Mesothelial cell of epicardium (in vitro differentiated cells): Measurements from ENCODE around the gene ZNF160. TPM values are rescaled to one million over a fixed set of nuclear protein-coding genes. Genes with fewer than 3 reads are reported as not detected.
A peak's percentile ranks its signal among the peaks of the same experiment; 100 is the strongest.

Experiments used
- DNase-seq, 2 experiments: peaks; one replicate each; pipeline ENCODE4 v3.0.0; 2021; ENCODE audit warnings: low spot score in 2 of 2; ENCODE audit not compliant: unreplicated experiment in 2 of 2
- H3K27ac Mint-ChIP-seq: 2 replicates; pipeline ENCODE4 v1.8.0; 2021; ENCODE audit warnings: mixed read lengths
- H3K27me3 Mint-ChIP-seq: 2 replicates; pipeline ENCODE4 v1.8.0; 2021; ENCODE audit warnings: low read depth, mixed read lengths
- H3K36me3 Mint-ChIP-seq: 2 replicates; pipeline ENCODE4 v1.8.0; 2021; ENCODE audit warnings: mixed read lengths
- H3K4me1 Mint-ChIP-seq: 2 replicates; pipeline ENCODE4 v1.8.0; 2021; ENCODE audit warnings: mixed read lengths
- H3K4me3 Mint-ChIP-seq: 2 replicates; pipeline ENCODE4 v1.8.0; 2021; ENCODE audit warnings: mild to moderate bottlenecking, moderate library complexity, mixed read lengths
- H3K9me3 Mint-ChIP-seq: 2 replicates; pipeline ENCODE4 v1.8.0; 2021; ENCODE audit warnings: mixed read lengths
- CTCF ChIP-seq: fragments of 200-600 bp; sonication (generic); IDR thresholded peaks from one replicate; pipeline ENCODE4 v1.5.0; 2021; ENCODE audit warnings: antibody characterized with exemption; ENCODE audit not compliant: unreplicated experiment
- total RNA-seq: library from RNA; stranded (reverse); gene quantifications from 3 replicates; pipeline ENCODE4 v1.2.1, GENCODE V29; 2021

ZNF160 gene
- total RNA-seq, 1 donor from 2014 or later = 71.0 TPM

- H3K4me3 Mint-ChIP-seq = no peak overlapping the region
- H3K36me3 Mint-ChIP-seq = peaks cover 66% of the 10 kb centered on the region
- H3K9me3 Mint-ChIP-seq = peaks cover 19% of the 10 kb centered on the region
- no peak for TF ChIP-seq CTCF
- no peak overlapping the region for H3K27ac Mint-ChIP-seq
- peaks cover 2% of the 10 kb centered on the region for H3K4me1 Mint-ChIP-seq
- no peaks in the 10 kb centered on the region for H3K27me3 Mint-ChIP-seq
- no peak for DNase-seq
Measured at GRCh38 chr19:53085496-53085895, 17.7 kb downstream of the ZNF160 start.

- Mint-ChIP-seq H3K4me1 (peaks cover 2% of the 10 kb centered on the region), H3K27ac (no peak overlapping the region), H3K27me3 (no peaks in the 10 kb centered on the region), H3K9me3 (peaks cover 21% of the 10 kb centered on the region), H3K4me3 (no peak overlapping the region), H3K36me3 (peaks cover 64% of the 10 kb centered on the region)
- TF ChIP-seq CTCF = no peak
- no peak for DNase-seq
Measured at GRCh38 chr19:53082929-53083328, 20.3 kb downstream of the ZNF160 start.

- no peak overlapping the region for H3K4me3 Mint-ChIP-seq
- peaks cover 21% of the 10 kb centered on the region for H3K9me3 Mint-ChIP-seq
- no peak for DNase-seq
- no peak for TF ChIP-seq CTCF
- H3K27me3 Mint-ChIP-seq = no peaks in the 10 kb centered on the region
- no peak overlapping the region for H3K27ac Mint-ChIP-seq
- peaks cover 4% of the 10 kb centered on the region for H3K4me1 Mint-ChIP-seq
- H3K36me3 Mint-ChIP-seq = peaks cover 71% of the 10 kb centered on the region
Measured at GRCh38 chr19:53079313-53079924, 23.8 kb downstream of the ZNF160 start.

- H3K4me1 Mint-ChIP-seq = peaks cover 4% of the 10 kb centered on the region
- peaks cover 21% of the 10 kb centered on the region for H3K9me3 Mint-ChIP-seq
- H3K36me3 Mint-ChIP-seq = peaks cover 68% of the 10 kb centered on the region
- TF ChIP-seq CTCF = no peak
- no peak for DNase-seq
- H3K27me3 Mint-ChIP-seq = no peaks in the 10 kb centered on the region
- H3K27ac Mint-ChIP-seq = no peak overlapping the region
- no peak overlapping the region for H3K4me3 Mint-ChIP-seq
Measured at GRCh38 chr19:53078668-53079067, 24.6 kb downstream of the ZNF160 start.

GRCh38 chr19:53076984-53077383, 26.2 kb downstream of the ZNF160 start:
- peak; percentile 38 to 67 for DNase-seq
- peaks cover 4% of the 10 kb centered on the region for H3K4me1 Mint-ChIP-seq
- peaks cover 67% of the 10 kb centered on the region for H3K36me3 Mint-ChIP-seq
- H3K27me3 Mint-ChIP-seq = no peaks in the 10 kb centered on the region
- TF ChIP-seq CTCF = peak; percentile 73
- H3K4me3 Mint-ChIP-seq = no peak overlapping the region
- H3K27ac Mint-ChIP-seq = peak overlapping the region; percentile 59
- peaks cover 17% of the 10 kb centered on the region for H3K9me3 Mint-ChIP-seq

GRCh38 chr19:53068834-53069233, 34.4 kb downstream of the ZNF160 start:
- no peak overlapping the region for H3K27ac Mint-ChIP-seq
- DNase-seq = no peak
- TF ChIP-seq CTCF = no peak
- H3K9me3 Mint-ChIP-seq = peaks cover 50% of the 10 kb centered on the region
- no peaks in the 10 kb centered on the region for H3K4me1 Mint-ChIP-seq
- peaks cover 73% of the 10 kb centered on the region for H3K36me3 Mint-ChIP-seq
- H3K4me3 Mint-ChIP-seq = no peak overlapping the region
- H3K27me3 Mint-ChIP-seq = no peaks in the 10 kb centered on the region
